ENCODE results near the gene PLAA. TPM values are rescaled to one million over a fixed set of nuclear protein-coding genes. Genes with fewer than 3 reads are reported as not detected.
"Not testable (repeated sequence)": the region's sequence is repeated elsewhere in the genome, so short reads cannot be mapped to it uniquely, and the experiment has no call there.

PLAA gene
- total RNA-seq, 1 donor from 2014 or later, result 28.2 TPM

- peak within 1 kb of the TSS; percentile 99 for H3K27ac ChIP-seq (ENCODE audit: low read depth, low read length)
- no peaks in the 10 kb centered on the region for H3K36me3 ChIP-seq (ENCODE audit: control insufficient read depth in 3 of 3, insufficient read depth in 3 of 3, low read length in 3 of 3)
Measured at GRCh38 chr9:26892251-26893029, 54.6 kb downstream of the PLAA start, which contains the start of gene CAAP1. TSS of gene CAAP1 (minus strand) at chr9:26892802. CDS start at chr9:26892715, 87 bp downstream.

GRCh38 chr9:26891726-26892125, 55.3 kb downstream of the PLAA start:
- H3K36me3 ChIP-seq (ENCODE audit: control insufficient read depth in 3 of 3, insufficient read depth in 3 of 3, low read length in 3 of 3), result no peaks in the 10 kb centered on the region
- H3K4me1 ChIP-seq (ENCODE audit: control insufficient read depth in 3 of 3, insufficient read depth in 3 of 3, low read length in 3 of 3), result peaks cover 8 to 20% (median 9%) of the 10 kb centered on the region in 3 donors
- H3K9me3 ChIP-seq (ENCODE audit: control insufficient read depth in 3 of 3, low read length in 3 of 3), result no peaks in the 10 kb centered on the region
- peak overlapping the region; percentile 97 to 99 (median 98) for H3K9ac ChIP-seq (ENCODE audit: low read depth in 1 of 3, low read length in 3 of 3)
- H3K27me3 ChIP-seq (ENCODE audit: control insufficient read depth in 3 of 3, insufficient read depth in 3 of 3, low read length in 3 of 3), result no peaks in the 10 kb centered on the region
- peak overlapping the region; percentile 89 to 99 (median 98) for H3K4me3 ChIP-seq (ENCODE audit: low read length in 3 of 3)
- H3K27ac ChIP-seq (ENCODE audit: low read depth, low read length), result peak overlapping the region; percentile 99

More at GRCh38 chr9:26892251-26893029, 54.6 kb downstream of the PLAA start, which contains the start of gene CAAP1:
- peak within 1 kb of the TSS; percentile 97 to 99 (median 98) for H3K9ac ChIP-seq (ENCODE audit: low read depth in 1 of 3, low read length in 3 of 3)
- no peaks in the 10 kb centered on the region for H3K27me3 ChIP-seq (ENCODE audit: control insufficient read depth in 3 of 3, insufficient read depth in 3 of 3, low read length in 3 of 3)
- H3K9me3 ChIP-seq (ENCODE audit: control insufficient read depth in 3 of 3, low read length in 3 of 3), result no peaks in the 10 kb centered on the region
- H3K4me1 ChIP-seq (ENCODE audit: control insufficient read depth in 3 of 3, insufficient read depth in 3 of 3, low read length in 3 of 3), result peaks cover 8 to 20% (median 9%) of the 10 kb centered on the region in 3 donors
- peak within 1 kb of the TSS; percentile 89 to 99 (median 98) for H3K4me3 ChIP-seq (ENCODE audit: low read length in 3 of 3)

- Histone ChIP-seq H3K9me3 (ENCODE audit: control insufficient read depth in 3 of 3, low read length in 3 of 3) (no peaks in the 10 kb centered on the region), H3K4me1 (ENCODE audit: control insufficient read depth in 3 of 3, insufficient read depth in 3 of 3, low read length in 3 of 3) (peaks cover 8 to 18% (median 8%) of the 10 kb centered on the region in 3 donors), H3K4me3 (ENCODE audit: low read length in 3 of 3) (no peak overlapping the region), H3K27me3 (ENCODE audit: control insufficient read depth in 3 of 3, insufficient read depth in 3 of 3, low read length in 3 of 3) (no peaks in the 10 kb centered on the region), H3K36me3 (ENCODE audit: control insufficient read depth in 3 of 3, insufficient read depth in 3 of 3, low read length in 3 of 3) (peaks cover 0 to 1% (median 0%) of the 10 kb centered on the region in 3 donors), H3K9ac (ENCODE audit: low read depth in 1 of 3, low read length in 3 of 3) (no peak overlapping the region), H3K27ac (ENCODE audit: low read depth, low read length) (no peak overlapping the region)
Measured at GRCh38 chr9:26888271-26888670, 58.8 kb downstream of the PLAA start.

GRCh38 chr9:26882154-26882553, 64.9 kb downstream of the PLAA start:
- Histone ChIP-seq H3K27me3 (ENCODE audit: control insufficient read depth in 3 of 3, insufficient read depth in 3 of 3, low read length in 3 of 3) (no peaks in the 10 kb centered on the region), H3K36me3 (ENCODE audit: control insufficient read depth in 3 of 3, insufficient read depth in 3 of 3, low read length in 3 of 3) (peaks cover 14 to 24% (median 14%) of the 10 kb centered on the region in 3 donors), H3K4me1 (ENCODE audit: control insufficient read depth in 3 of 3, insufficient read depth in 3 of 3, low read length in 3 of 3) (no peaks in the 10 kb centered on the region), H3K27ac (ENCODE audit: low read depth, low read length) (no peak overlapping the region), H3K4me3 (ENCODE audit: low read length in 3 of 3) (no peak overlapping the region), H3K9me3 (ENCODE audit: control insufficient read depth in 3 of 3, low read length in 3 of 3) (no peaks in the 10 kb centered on the region), H3K9ac (ENCODE audit: low read depth in 1 of 3, low read length in 3 of 3) (no peak overlapping the region)

GRCh38 chr9:26880262-26880661, 66.8 kb downstream of the PLAA start:
- no peaks in the 10 kb centered on the region for H3K4me1 ChIP-seq (ENCODE audit: control insufficient read depth in 3 of 3, insufficient read depth in 3 of 3, low read length in 3 of 3)
- H3K4me3 ChIP-seq (ENCODE audit: low read length in 3 of 3), result no peak overlapping the region
- no peaks in the 10 kb centered on the region for H3K27me3 ChIP-seq (ENCODE audit: control insufficient read depth in 3 of 3, insufficient read depth in 3 of 3, low read length in 3 of 3)
- no peak overlapping the region for H3K9ac ChIP-seq (ENCODE audit: low read depth in 1 of 3, low read length in 3 of 3)
- H3K27ac ChIP-seq (ENCODE audit: low read depth, low read length), result no peak overlapping the region
- no peaks in the 10 kb centered on the region for H3K9me3 ChIP-seq (ENCODE audit: control insufficient read depth in 3 of 3, low read length in 3 of 3)
- peaks cover 14 to 24% (median 14%) of the 10 kb centered on the region in 3 donors for H3K36me3 ChIP-seq (ENCODE audit: control insufficient read depth in 3 of 3, insufficient read depth in 3 of 3, low read length in 3 of 3)

GRCh38 chr9:26875155-26875554, 71.9 kb downstream of the PLAA start:
- not testable (repeated sequence) for H3K9ac ChIP-seq (ENCODE audit: low read depth in 1 of 3, low read length in 3 of 3); H3K27me3 ChIP-seq (ENCODE audit: control insufficient read depth in 3 of 3, insufficient read depth in 3 of 3, low read length in 3 of 3); H3K4me3 ChIP-seq (ENCODE audit: low read length in 3 of 3); H3K27ac ChIP-seq (ENCODE audit: low read depth, low read length); H3K9me3 ChIP-seq (ENCODE audit: control insufficient read depth in 3 of 3, low read length in 3 of 3); H3K4me1 ChIP-seq (ENCODE audit: control insufficient read depth in 3 of 3, insufficient read depth in 3 of 3, low read length in 3 of 3); H3K36me3 ChIP-seq (ENCODE audit: control insufficient read depth in 3 of 3, insufficient read depth in 3 of 3, low read length in 3 of 3)

- no peaks in the 10 kb centered on the region for H3K4me1 ChIP-seq (ENCODE audit: control insufficient read depth in 3 of 3, insufficient read depth in 3 of 3, low read length in 3 of 3)
- H3K27ac ChIP-seq (ENCODE audit: low read depth, low read length), result no peak overlapping the region
- no peaks in the 10 kb centered on the region for H3K27me3 ChIP-seq (ENCODE audit: control insufficient read depth in 3 of 3, insufficient read depth in 3 of 3, low read length in 3 of 3)
- no peaks in the 10 kb centered on the region for H3K9me3 ChIP-seq (ENCODE audit: control insufficient read depth in 3 of 3, low read length in 3 of 3)
- peaks cover 0 to 4% (median 4%) of the 10 kb centered on the region in 3 donors for H3K36me3 ChIP-seq (ENCODE audit: control insufficient read depth in 3 of 3, insufficient read depth in 3 of 3, low read length in 3 of 3)
- no peak overlapping the region for H3K4me3 ChIP-seq (ENCODE audit: low read length in 3 of 3)
- no peak overlapping the region for H3K9ac ChIP-seq (ENCODE audit: low read depth in 1 of 3, low read length in 3 of 3)
Measured at GRCh38 chr9:26870292-26870691, 76.8 kb downstream of the PLAA start.

- no peaks in the 10 kb centered on the region for H3K4me1 ChIP-seq (ENCODE audit: control insufficient read depth in 3 of 3, insufficient read depth in 3 of 3, low read length in 3 of 3)
- no peaks in the 10 kb centered on the region for H3K27me3 ChIP-seq (ENCODE audit: control insufficient read depth in 3 of 3, insufficient read depth in 3 of 3, low read length in 3 of 3)
- H3K36me3 ChIP-seq (ENCODE audit: control insufficient read depth in 3 of 3, insufficient read depth in 3 of 3, low read length in 3 of 3), result peaks cover 2 to 13% (median 6%) of the 10 kb centered on the region in 3 donors
- no peak overlapping the region for H3K27ac ChIP-seq (ENCODE audit: low read depth, low read length)
- H3K9me3 ChIP-seq (ENCODE audit: control insufficient read depth in 3 of 3, low read length in 3 of 3), result no peaks in the 10 kb centered on the region
- no peak overlapping the region for H3K9ac ChIP-seq (ENCODE audit: low read depth in 1 of 3, low read length in 3 of 3)
- H3K4me3 ChIP-seq (ENCODE audit: low read length in 3 of 3), result no peak overlapping the region
Measured at GRCh38 chr9:26863074-26863473, 84.0 kb downstream of the PLAA start.

- Histone ChIP-seq H3K4me3 (ENCODE audit: low read length in 3 of 3) (no peak overlapping the region), H3K9me3 (ENCODE audit: control insufficient read depth in 3 of 3, low read length in 3 of 3) (no peaks in the 10 kb centered on the region), H3K27me3 (ENCODE audit: control insufficient read depth in 3 of 3, insufficient read depth in 3 of 3, low read length in 3 of 3) (no peaks in the 10 kb centered on the region), H3K9ac (ENCODE audit: low read depth in 1 of 3, low read length in 3 of 3) (no peak overlapping the region), H3K4me1 (ENCODE audit: control insufficient read depth in 3 of 3, insufficient read depth in 3 of 3, low read length in 3 of 3) (no peaks in the 10 kb centered on the region), H3K36me3 (ENCODE audit: control insufficient read depth in 3 of 3, insufficient read depth in 3 of 3, low read length in 3 of 3) (peaks cover 6 to 29% (median 9%) of the 10 kb centered on the region in 3 donors), H3K27ac (ENCODE audit: low read depth, low read length) (no peak overlapping the region)
Measured at GRCh38 chr9:26856413-26857032, 90.5 kb downstream of the PLAA start.
